NB4 (cell line): ENCODE data around the gene BPGM.

Experiments used
- CTCF ChIP-seq: IDR thresholded peaks from one replicate; pipeline ENCODE4 v1.5.1; 2012; ENCODE audit warnings: low read depth, low read length
- MYC ChIP-seq: IDR thresholded peaks from 2 replicates; pipeline ENCODE4 v1.6.1; 2011; ENCODE audit warnings: low read depth, low read length
- POLR2A ChIP-seq: IDR thresholded peaks from 2 replicates; pipeline ENCODE4 v1.6.1; 2011; ENCODE audit warnings: mild to moderate bottlenecking; ENCODE audit not compliant: insufficient read length; ENCODE audit errors: extremely low read depth

DNA sequence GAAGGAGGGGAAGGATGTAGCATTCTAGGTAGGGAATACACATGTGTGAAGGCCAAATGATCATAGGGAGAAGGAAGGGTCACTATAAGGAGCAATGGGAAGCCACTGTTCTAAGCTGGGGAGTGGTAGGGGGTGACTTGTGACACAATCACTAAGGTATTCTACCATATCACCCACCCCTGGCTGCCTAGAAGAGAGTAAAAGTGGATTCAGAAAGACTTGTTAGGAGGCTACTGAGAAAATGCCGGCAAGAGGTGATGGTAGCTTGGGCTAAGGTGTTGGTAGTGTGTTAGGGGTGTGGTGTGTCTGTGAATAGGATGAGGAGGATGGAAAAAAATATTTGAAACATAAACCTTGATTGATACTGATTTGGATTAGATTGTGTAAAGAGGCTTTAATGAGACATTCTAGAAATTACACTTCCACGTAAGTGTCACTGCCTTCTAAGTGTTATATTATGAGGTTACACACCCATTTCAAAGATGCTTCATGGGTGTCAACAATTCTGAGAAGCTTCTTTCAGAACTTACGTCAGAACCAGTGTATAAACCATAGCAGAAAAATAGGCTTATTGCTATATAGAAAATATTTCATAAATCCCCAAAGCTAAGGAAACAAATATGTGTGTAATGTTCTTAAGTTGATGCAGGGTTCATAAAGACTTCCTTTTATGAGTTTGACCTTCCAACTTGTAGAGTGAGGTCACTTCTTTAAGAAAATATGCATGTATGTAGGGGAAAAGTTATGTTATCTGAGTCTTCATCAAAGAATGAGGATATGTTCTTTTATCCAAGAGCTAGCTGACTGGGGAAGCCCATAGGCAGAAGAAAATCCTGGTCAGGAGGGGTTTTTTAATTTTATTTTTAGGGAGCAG lies 5.6 kb upstream of the BPGM start:
- TF ChIP-seq POLR2A (no peak), CTCF (no peak), MYC (no peak)
